Thyroid gland (tissue), 4 donors: Measurements from ENCODE around the gene EIF4E. TPM values are rescaled to one million over a fixed set of nuclear protein-coding genes. Genes with fewer than 3 reads are reported as not detected.
"Not testable (repeated sequence)": the region's sequence is repeated elsewhere in the genome, so short reads cannot be mapped to it uniquely, and the experiment has no call there.

Experiments
- DNase-seq, 2 donors: peaks; one replicate each; pipeline ENCODE4 v3.0.0-alpha.2; 2019
- H3K27ac ChIP-seq, 3 donors: fragments of 200-600 bp; sonication (generic); 1 replicate in 2 of 3; 2 replicates in 1 of 3; pipeline ENCODE4 v1.5.1; 2016 to 2019; ENCODE audit warnings: mild to moderate bottlenecking in 1 of 3, moderate library complexity in 1 of 3
- H3K27me3 ChIP-seq: fragments of 200-600 bp; sonication (generic); one replicate; pipeline ENCODE4 v1.5.1; 2019
- H3K36me3 ChIP-seq, 2 donors: fragments of 200-600 bp; sonication (generic); one replicate each; pipeline ENCODE4 v1.5.1; 2016 to 2019
- H3K4me1 ChIP-seq, 2 donors: fragments of 200-600 bp; sonication (generic); one replicate each; pipeline ENCODE4 v1.5.1; 2017 to 2019
- H3K4me3 ChIP-seq, 3 donors: fragments of 200-600 bp; sonication (generic); replicated peaks in 1 of 3; 1 replicate in 2 of 3; 2 replicates in 1 of 3; pipeline ENCODE4 v1.5.1; 2016; ENCODE audit warnings: mild to moderate bottlenecking in 1 of 3
- H3K9me3 ChIP-seq: fragments of 200-600 bp; sonication (generic); one replicate; pipeline ENCODE4 v1.5.1; 2017
- POLR2A ChIP-seq, 2 donors: fragments of 450-650 bp; IDR thresholded peaks; one replicate each; pipeline ENCODE4 v1.6.1; 2017; ENCODE audit warnings: antibody characterized with exemption in 2 of 2, mild to moderate bottlenecking in 2 of 2, moderate library complexity in 1 of 2
- WGBS, 2 donors: methylation state at CpG; one replicate each; pipeline ENCODE4 v1.1.5; 2017; 5-methylcytosine and 5-hydroxymethylcytosine counted together
- intact Hi-C: fragments of 100-400 bp; cut with DNase I; formaldehyde crosslinking; loops from one replicate; pipeline ENCODE4 v1.15.1; 2023
- total RNA-seq, 4 donors: library from RNA; depleted of rRNA; stranded (reverse); fragments of >200 nt; gene quantifications; one replicate each; pipeline ENCODE4 v1.2.3, GENCODE V29; 2016
- TF ChIP-seq, protein P1 (sequence below), 6 experiments: fragments of 200-600 bp in 3 of 6; fragments of 450-650 bp in 3 of 6; sonication (generic) in 3 of 6; IDR thresholded peaks; one replicate each; pipeline ENCODE4 v1.5.1; 2016 to 2019; ENCODE audit warnings: antibody characterized with exemption in 6 of 6, mild to moderate bottlenecking in 2 of 6, inconsistent platforms in 1 of 6, moderate library complexity in 1 of 6

EIF4E gene
- total RNA-seq, 4 donors from 2014 or later, result 86.5 to 149 (median 128) TPM

- no peak overlapping the region for H3K4me3 ChIP-seq
- no peaks in the 10 kb centered on the region for H3K4me1 ChIP-seq
- intact Hi-C loops, result no loop called here
- no peak for DNase-seq
- no peaks in the 10 kb centered on the region for H3K27me3 ChIP-seq
- TF ChIP-seq, protein P1, sequence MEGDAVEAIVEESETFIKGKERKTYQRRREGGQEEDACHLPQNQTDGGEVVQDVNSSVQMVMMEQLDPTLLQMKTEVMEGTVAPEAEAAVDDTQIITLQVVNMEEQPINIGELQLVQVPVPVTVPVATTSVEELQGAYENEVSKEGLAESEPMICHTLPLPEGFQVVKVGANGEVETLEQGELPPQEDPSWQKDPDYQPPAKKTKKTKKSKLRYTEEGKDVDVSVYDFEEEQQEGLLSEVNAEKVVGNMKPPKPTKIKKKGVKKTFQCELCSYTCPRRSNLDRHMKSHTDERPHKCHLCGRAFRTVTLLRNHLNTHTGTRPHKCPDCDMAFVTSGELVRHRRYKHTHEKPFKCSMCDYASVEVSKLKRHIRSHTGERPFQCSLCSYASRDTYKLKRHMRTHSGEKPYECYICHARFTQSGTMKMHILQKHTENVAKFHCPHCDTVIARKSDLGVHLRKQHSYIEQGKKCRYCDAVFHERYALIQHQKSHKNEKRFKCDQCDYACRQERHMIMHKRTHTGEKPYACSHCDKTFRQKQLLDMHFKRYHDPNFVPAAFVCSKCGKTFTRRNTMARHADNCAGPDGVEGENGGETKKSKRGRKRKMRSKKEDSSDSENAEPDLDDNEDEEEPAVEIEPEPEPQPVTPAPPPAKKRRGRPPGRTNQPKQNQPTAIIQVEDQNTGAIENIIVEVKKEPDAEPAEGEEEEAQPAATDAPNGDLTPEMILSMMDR (IDR thresholded peaks at IDR 0.05), result no peak
- no peak for TF ChIP-seq POLR2A (IDR thresholded peaks at IDR 0.05)
- no peaks in the 10 kb centered on the region for H3K9me3 ChIP-seq
- H3K27ac ChIP-seq, result no peak overlapping the region
- H3K36me3 ChIP-seq, result peaks cover 7 to 9% of the 10 kb centered on the region in 2 donors
Measured at GRCh38 chr4:98879515-98879914, 49.4 kb downstream of the EIF4E start.

DNA sequence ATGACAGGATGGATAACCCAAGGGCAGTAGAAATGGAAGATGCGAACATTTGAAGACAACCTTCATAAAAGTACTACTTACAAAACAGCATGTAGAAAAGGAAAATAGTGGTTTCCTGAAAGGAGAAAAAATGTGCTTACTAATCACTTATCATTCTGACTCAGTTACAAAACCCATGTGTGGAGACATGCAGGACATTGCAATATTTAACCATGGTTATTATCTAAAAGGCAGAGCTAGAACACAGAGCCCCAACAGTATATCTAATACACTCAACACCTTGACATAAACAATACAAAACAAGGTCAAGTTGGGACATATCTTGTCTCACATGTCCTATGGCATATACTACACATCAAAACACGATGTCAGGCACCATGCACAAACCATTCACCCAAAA is 55.9 kb downstream of the EIF4E start:
- Histone ChIP-seq H3K9me3 (no peaks in the 10 kb centered on the region), H3K27ac (no peak overlapping the region), H3K36me3 (no peaks in the 10 kb centered on the region), H3K27me3 (no peaks in the 10 kb centered on the region), H3K4me1 (no peaks in the 10 kb centered on the region), H3K4me3 (no peak overlapping the region)
- intact Hi-C loops, result no loop called here
- 91 to 92% methylated on average over 2 of the region's 2 CpGs for WGBS, 2 donors
- DNase-seq, result no peak
- TF ChIP-seq, protein P1 (IDR thresholded peaks at IDR 0.05), result no peak
- TF ChIP-seq POLR2A (IDR thresholded peaks at IDR 0.05), result no peak

GRCh38 chr4:98872120-98872906 is 56.6 kb downstream of the EIF4E start:
- H3K9me3 ChIP-seq, H3K4me3 ChIP-seq, H3K27ac ChIP-seq, H3K36me3 ChIP-seq, H3K4me1 ChIP-seq, intact Hi-C loops, DNase-seq, H3K27me3 ChIP-seq: not testable (repeated sequence)
- WGBS, 2 donors, result 73 to 78% methylated on average over 3 of the region's 3 CpGs

GRCh38 chr4:98867648-98868047 is 61.3 kb downstream of the EIF4E start:
- WGBS, 2 donors, result 92 to 96% methylated on average over 1 of the region's 1 CpG
- Histone ChIP-seq H3K36me3 (no peaks in the 10 kb centered on the region), H3K9me3 (no peaks in the 10 kb centered on the region), H3K4me3 (no peak overlapping the region), H3K27ac (no peak overlapping the region), H3K27me3 (no peaks in the 10 kb centered on the region), H3K4me1 (no peaks in the 10 kb centered on the region)
- no peak for TF ChIP-seq POLR2A (IDR thresholded peaks at IDR 0.05)
- TF ChIP-seq, protein P1 (IDR thresholded peaks at IDR 0.05), result no peak
- intact Hi-C loops, result no loop called here
- no peak for DNase-seq

- H3K27me3 ChIP-seq, result no peaks in the 10 kb centered on the region
- no peak for TF ChIP-seq POLR2A (IDR thresholded peaks at IDR 0.05)
- TF ChIP-seq, protein P1 (IDR thresholded peaks at IDR 0.05), result no peak
- no peaks in the 10 kb centered on the region for H3K36me3 ChIP-seq
- no peak overlapping the region for H3K4me3 ChIP-seq
- H3K4me1 ChIP-seq, result no peaks in the 10 kb centered on the region
- 93 to 96% methylated on average over 6 of the region's 6 CpGs for WGBS, 2 donors
- no peak for DNase-seq
- H3K27ac ChIP-seq, result no peak overlapping the region
- no peaks in the 10 kb centered on the region for H3K9me3 ChIP-seq
- intact Hi-C loops, result no loop called here
Measured at GRCh38 chr4:98865059-98865458, 63.9 kb downstream of the EIF4E start.
